OCI-LY3 (cell line): ENCODE data around the gene KRTAP1-5.

Experiments
- CTCF ChIP-seq: fragments of 200-600, 300-600 bp; sonication (generic); IDR thresholded peaks from 2 replicates; pipeline ENCODE4 v1.5.1; 2014; ENCODE audit warnings: antibody characterized with exemption, low read length, low read depth
- EZH2phosphoT487 ChIP-seq: fragments of 200-600 bp; shearing (Covaris generic); IDR thresholded peaks from 2 replicates; pipeline ENCODE4 v1.6.1; 2018; ENCODE audit warnings: antibody characterized with exemption, mixed run types, low read depth

- TF ChIP-seq CTCF (no peak), EZH2phosphoT487 (no peak)
Observed at GRCh38 chr17:40992666-40993065, 34.3 kb downstream of the KRTAP1-5 start.
